GM23338 (cell line): ENCODE data around the gene LRRIQ4. TPM values are rescaled to one million over a fixed set of nuclear protein-coding genes. Genes with fewer than 3 reads are reported as not detected.

ENCODE experiments used
- ATAC-seq: fragments of 200-7000 bp; cut with Tn5 transposase; 3 replicates; pipeline ENCODE4 v1.9.1; 2020
- DNase-seq: peaks from one replicate; pipeline ENCODE4 v3.0.0-alpha.2; 2015; ENCODE audit warnings: low spot score
- H2AFZ ChIP-seq: fragments of 200-600 bp; sonication (generic); 2 replicates; pipeline ENCODE4 v1.8.0; 2016; ENCODE audit warnings: antibody characterized with exemption, mild to moderate bottlenecking, moderate library complexity
- H3F3A ChIP-seq: fragments of 200-600 bp; sonication (generic); replicated peaks from 2 replicates; pipeline ENCODE4 v1.8.0; 2017; ENCODE audit warnings: antibody characterized with exemption, mixed run types, low read depth
- H3K27ac ChIP-seq: fragments of 200-600 bp; sonication (generic); 2 replicates; pipeline ENCODE4 v1.6.1; 2016; ENCODE audit warnings: low read depth
- H3K27me3 ChIP-seq: fragments of 200-600 bp; sonication (generic); 2 replicates; pipeline ENCODE4 v1.8.0; 2016; ENCODE audit warnings: mild to moderate bottlenecking, mixed run types, moderate library complexity; ENCODE audit not compliant: insufficient read depth
- H3K36me3 ChIP-seq: fragments of 200-600 bp; sonication (generic); 2 replicates; pipeline ENCODE4 v1.8.0; 2016; ENCODE audit warnings: mild to moderate bottlenecking; ENCODE audit not compliant: insufficient read depth
- H3K4me1 ChIP-seq: fragments of 200-600 bp; sonication (generic); 2 replicates; pipeline ENCODE4 v1.8.0; 2016; ENCODE audit warnings: mild to moderate bottlenecking, moderate library complexity; ENCODE audit not compliant: insufficient read depth
- H3K4me2 ChIP-seq: fragments of 200-600 bp; sonication (generic); 2 replicates; pipeline ENCODE4 v1.7.1; 2017; ENCODE audit warnings: mixed run types
- H3K4me3 ChIP-seq: fragments of 200-600 bp; sonication (generic); 2 replicates; pipeline ENCODE4 v1.6.1; 2016; ENCODE audit warnings: mixed run types
- H3K79me2 ChIP-seq: fragments of 200-600 bp; sonication (generic); replicated peaks from 2 replicates; pipeline ENCODE4 v1.8.0; 2017; ENCODE audit warnings: mild to moderate bottlenecking; ENCODE audit not compliant: insufficient read depth
- H3K9me2 ChIP-seq: fragments of 200-600 bp; sonication (generic); 2 replicates; pipeline ENCODE4 v1.8.0; 2017; ENCODE audit not compliant: insufficient read depth
- H4K20me1 ChIP-seq: fragments of 200-600 bp; sonication (generic); replicated peaks from 2 replicates; pipeline ENCODE4 v1.8.0; 2017; ENCODE audit warnings: mild to moderate bottlenecking; ENCODE audit not compliant: insufficient read depth
- H3K27ac Mint-ChIP-seq: 2 replicates; pipeline ENCODE4 v1.8.0; 2020; ENCODE audit warnings: inconsistent platforms, mild to moderate bottlenecking, moderate library complexity, mixed read lengths
- H3K27me3 Mint-ChIP-seq: 3 replicates; pipeline ENCODE4 v1.8.0; 2022; ENCODE audit warnings: low read depth, mild to moderate bottlenecking, moderate library complexity, mixed read lengths, inconsistent platforms; ENCODE audit not compliant: insufficient read depth, poor library complexity
- H3K36me3 Mint-ChIP-seq: 3 replicates; pipeline ENCODE4 v1.8.0; 2021; ENCODE audit warnings: low read depth, mild to moderate bottlenecking, inconsistent platforms, moderate library complexity, mixed read lengths
- H3K4me1 Mint-ChIP-seq: 3 replicates; pipeline ENCODE4 v1.8.0; 2020; ENCODE audit warnings: mild to moderate bottlenecking, inconsistent platforms, mixed read lengths
- H3K4me3 Mint-ChIP-seq: 3 replicates; pipeline ENCODE4 v1.8.0; 2021; ENCODE audit warnings: moderate library complexity, mild to moderate bottlenecking, inconsistent platforms, mixed read lengths
- H3K9me3 Mint-ChIP-seq: 3 replicates; pipeline ENCODE4 v1.8.0; 2020; ENCODE audit warnings: moderate library complexity, mild to moderate bottlenecking, inconsistent platforms, mixed read lengths
- CREB1 ChIP-seq: fragments of 250-450 bp; sonication (Bioruptor Pico); IDR thresholded peaks from 2 replicates; pipeline ENCODE4 v1.5.0; 2020; ENCODE audit warnings: low read depth, mild to moderate bottlenecking, moderate library complexity
- CTCF ChIP-seq, 2 experiments: fragments of 200-600 bp in 1 of 2; sonication (generic) in 1 of 2; conservative IDR thresholded peaks; 2 replicates each; pipeline versions ENCODE4 v1.5.1 to v1.6.1; 2016 to 2017; ENCODE audit warnings: antibody characterized with exemption in 2 of 2, low read depth in 2 of 2, mild to moderate bottlenecking in 2 of 2, moderate library complexity in 1 of 2
- ETS1 ChIP-seq: IDR thresholded peaks from 2 replicates; pipeline ENCODE4 v1.6.1; 2016; ENCODE audit warnings: antibody characterized with exemption
- EZH2 ChIP-seq: fragments of 200-600 bp; sonication (generic); IDR thresholded peaks from one replicate; pipeline ENCODE4 v1.8.0; 2017; ENCODE audit warnings: antibody characterized with exemption, mild to moderate bottlenecking, low read depth; ENCODE audit not compliant: unreplicated experiment
- EZH2phosphoT487 ChIP-seq: fragments of 200-600 bp; sonication (generic); IDR thresholded peaks from one replicate; pipeline ENCODE4 v1.8.1; 2018; ENCODE audit warnings: antibody characterized with exemption; ENCODE audit not compliant: unreplicated experiment
- JUNB ChIP-seq: IDR thresholded peaks from one replicate; pipeline ENCODE4 v1.6.1; 2016; ENCODE audit warnings: antibody characterized with exemption; ENCODE audit not compliant: unreplicated experiment
- NANOG ChIP-seq: IDR thresholded peaks from 2 replicates; pipeline ENCODE4 v1.6.1; 2016; ENCODE audit warnings: antibody characterized with exemption, borderline replicate concordance
- POLR2AphosphoS5 ChIP-seq: IDR thresholded peaks from 2 replicates; pipeline ENCODE4 v1.6.1; 2016; ENCODE audit warnings: antibody characterized with exemption, low read depth
- REST ChIP-seq: IDR thresholded peaks from one replicate; pipeline ENCODE4 v1.6.1; 2018; ENCODE audit warnings: antibody characterized with exemption; ENCODE audit not compliant: unreplicated experiment
- STAT1 ChIP-seq: IDR thresholded peaks from one replicate; pipeline ENCODE4 v1.6.1; 2016; ENCODE audit warnings: antibody characterized with exemption; ENCODE audit not compliant: unreplicated experiment
- ZNF114 ChIP-seq: fragments of 250-450 bp; sonication (Bioruptor Pico); IDR thresholded peaks from 2 replicates; pipeline ENCODE4 v1.5.0; 2020; ENCODE audit warnings: mild to moderate bottlenecking, moderate library complexity
- ZNF331 ChIP-seq: fragments of 250-450 bp; sonication (Bioruptor Pico); IDR thresholded peaks from 2 replicates; pipeline ENCODE4 v1.5.0; 2020; ENCODE audit warnings: low read depth, mild to moderate bottlenecking, moderate library complexity
- ZNF462 ChIP-seq: fragments of 250-450 bp; sonication (Bioruptor Pico); IDR thresholded peaks from 2 replicates; pipeline ENCODE4 v1.5.0; 2020; ENCODE audit warnings: mild to moderate bottlenecking, moderate library complexity
- polyA plus RNA-seq: library from polyadenylated mRNA; unstranded; fragments of >200 nt; fragmentation: Nextera tagmentation; extraction: Ambion mirVana; gene quantifications from 2 replicates; pipeline ENCODE4 v1.2.1, GENCODE V29; 2016
- total RNA-seq: library from RNA; depleted of rRNA; stranded (reverse); fragments of >200 nt; shearing (Covaris generic); gene quantifications from 2 replicates; pipeline ENCODE4 v1.2.3, GENCODE V29; 2014

The LRRIQ4 gene
- total and polyA plus RNA-seq, 2 experiments from 2014 or later = 0.29 TPM; not detected in 1

GRCh38 chr3:169790219-169790618 lies 22.5 kb upstream of the LRRIQ4 start:
- Histone ChIP-seq H3F3A (no peaks in the 10 kb centered on the region), H3K4me3 (no peak overlapping the region), H3K27me3 (no peaks in the 10 kb centered on the region), H2AFZ (no peak overlapping the region), H3K4me1 (no peaks in the 10 kb centered on the region), H3K9me2 (no peaks in the 10 kb centered on the region), H3K79me2 (no peaks in the 10 kb centered on the region), H3K36me3 (peaks cover 14% of the 10 kb centered on the region), H4K20me1 (no peaks in the 10 kb centered on the region), H3K4me2 (no peak overlapping the region), H3K27ac (no peak overlapping the region)
- peaks cover 25% of the 10 kb centered on the region; the same call in 2 of the 3 replicates for H3K36me3 Mint-ChIP-seq
- no peaks in the 10 kb centered on the region for H3K9me3 Mint-ChIP-seq
- no peaks in the 10 kb centered on the region for H3K4me1 Mint-ChIP-seq
- no peak for ATAC-seq
- H3K4me3 Mint-ChIP-seq = no peak overlapping the region
- no peak for TF ChIP-seq ZNF331 (CRISPR knock-in tag)
- TF ChIP-seq NANOG = no peak
- TF ChIP-seq CREB1 = no peak
- TF ChIP-seq JUNB = no peak
- TF ChIP-seq EZH2 = no peak
- TF ChIP-seq ETS1 = no peak
- TF ChIP-seq ZNF114 (CRISPR knock-in tag) = no peak
- no peak for TF ChIP-seq EZH2phosphoT487
- no peak for TF ChIP-seq ZNF462
- no peak for TF ChIP-seq CTCF (conservative IDR thresholded peaks at IDR 0.05; ENCODE audit: low read depth in 2 of 2)
- no peak for TF ChIP-seq STAT1
- TF ChIP-seq REST = no peak
- no peak for TF ChIP-seq POLR2AphosphoS5
- no peak overlapping the region for H3K27ac Mint-ChIP-seq
- H3K27me3 Mint-ChIP-seq = peaks cover 2% of the 10 kb centered on the region
- DNase-seq = no peak
